ENCODE data around the gene CORO7.

The CORO7 gene

DNA sequence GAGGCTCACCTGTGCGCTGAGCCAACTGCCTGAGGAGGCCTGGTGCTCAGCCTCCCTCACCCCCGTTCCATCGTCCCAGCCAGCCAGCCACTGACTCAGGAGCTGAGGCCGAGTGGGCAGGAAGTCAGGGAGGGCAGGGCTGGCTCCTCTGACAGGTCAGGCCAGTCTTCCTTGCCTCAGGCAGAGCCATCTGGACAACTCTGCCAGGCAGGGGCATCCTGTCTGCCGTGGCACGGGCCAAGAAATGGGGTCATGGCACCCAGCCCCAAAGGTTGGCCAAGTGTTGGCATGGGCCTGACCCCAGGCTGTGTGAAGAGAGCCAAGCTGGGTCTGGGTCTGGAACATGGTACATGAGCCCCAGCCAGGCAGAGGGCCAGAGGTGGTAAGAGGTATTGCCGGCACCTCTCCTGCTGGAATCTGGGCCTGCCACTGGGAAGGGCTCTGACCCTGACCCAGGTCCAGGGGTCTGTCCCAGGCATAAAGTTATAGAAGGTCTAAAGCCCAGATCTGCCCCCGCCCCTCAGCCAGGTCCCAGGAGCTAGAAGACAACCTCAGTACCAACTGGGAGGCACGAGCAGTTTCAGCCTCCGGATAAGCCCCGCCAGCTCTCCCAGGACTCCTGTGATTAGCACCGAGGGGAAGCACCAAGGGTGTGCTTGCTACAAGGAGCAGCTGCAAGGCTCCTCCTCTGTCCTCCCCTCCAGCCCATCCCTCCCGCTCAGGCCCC is 47.2 kb downstream of the CORO7 start:
- no peak for TF ChIP-seq GATA2 (IDR thresholded peaks at IDR 0.05; ENCODE audit: low read depth, low read length)
- no peak for TF ChIP-seq GATA3 (IDR thresholded peaks at IDR 0.05; ENCODE audit: low read depth, low read length)

DNA sequence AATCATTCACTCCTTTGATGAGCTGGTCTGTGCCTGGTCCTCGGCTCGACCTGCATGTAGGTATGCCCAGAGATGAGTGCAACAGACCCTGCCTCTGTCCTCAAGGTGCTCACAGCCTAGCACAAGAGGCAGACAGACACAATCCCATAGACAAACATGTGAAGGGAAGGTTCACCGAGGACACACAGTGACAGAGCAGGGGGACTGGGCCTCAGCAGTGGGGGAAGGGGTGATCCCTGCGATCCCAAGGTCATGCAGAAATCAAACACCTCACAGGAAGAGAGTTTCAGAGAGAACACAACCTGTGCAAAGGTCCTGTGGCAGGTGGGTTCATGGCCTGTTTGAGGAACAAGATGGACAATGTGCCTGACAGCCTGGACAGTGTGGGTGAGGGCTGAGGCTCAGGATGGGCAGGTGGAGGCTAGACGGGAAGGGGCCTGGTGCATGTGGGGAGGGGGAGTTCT is 49.0 kb downstream of the CORO7 start:
- no peak for TF ChIP-seq GATA3 (IDR thresholded peaks at IDR 0.05; ENCODE audit: low read depth, low read length)
- no peak for TF ChIP-seq GATA2 (IDR thresholded peaks at IDR 0.05; ENCODE audit: low read depth, low read length)

DNA sequence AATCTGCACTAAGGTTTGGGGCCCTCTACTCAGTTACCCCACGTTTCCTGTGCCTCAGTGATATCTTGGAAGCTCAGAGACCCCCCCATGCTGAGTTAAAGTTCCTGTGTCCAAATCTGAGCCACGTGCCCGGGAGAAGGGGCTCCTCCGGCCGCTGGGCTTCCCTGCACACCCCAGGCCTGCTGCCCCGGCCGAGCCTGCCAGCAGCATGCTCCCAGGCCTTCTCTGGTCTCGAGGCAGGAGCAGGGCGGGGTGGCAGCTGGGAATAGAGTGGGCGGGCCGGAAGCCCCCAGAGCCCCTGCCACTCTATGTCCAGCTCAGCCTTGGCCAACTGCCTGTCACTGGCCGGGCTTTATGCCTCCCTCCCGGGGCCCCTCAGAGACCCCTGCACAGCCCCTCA is 50.4 kb downstream of the CORO7 start:
- no peak for TF ChIP-seq GATA3 (IDR thresholded peaks at IDR 0.05; ENCODE audit: low read depth, low read length)
- no peak for TF ChIP-seq GATA2 (IDR thresholded peaks at IDR 0.05; ENCODE audit: low read depth, low read length)

DNA sequence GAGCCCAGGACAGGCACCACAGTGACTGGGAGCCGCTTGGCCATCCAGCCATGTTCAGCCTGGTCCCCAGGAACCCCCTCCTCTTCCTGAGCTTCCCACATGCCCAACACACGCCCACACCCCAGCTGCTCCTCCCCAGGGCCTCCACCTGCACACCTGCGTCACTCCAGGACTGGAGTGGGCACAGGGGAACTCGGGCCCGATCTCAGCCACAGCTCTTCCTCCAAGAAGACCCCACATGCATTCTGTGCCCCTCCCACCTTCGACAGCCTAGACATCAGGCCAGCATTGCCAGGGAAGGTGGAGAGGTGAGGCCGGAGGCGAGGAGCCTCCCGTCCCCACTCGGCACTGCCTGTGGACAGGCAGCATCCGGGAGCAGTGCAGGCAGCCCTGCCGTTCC is 50.8 kb downstream of the CORO7 start:
- no peak for TF ChIP-seq GATA3 (IDR thresholded peaks at IDR 0.05; ENCODE audit: low read depth, low read length)
- no peak for TF ChIP-seq GATA2 (IDR thresholded peaks at IDR 0.05; ENCODE audit: low read depth, low read length)

DNA sequence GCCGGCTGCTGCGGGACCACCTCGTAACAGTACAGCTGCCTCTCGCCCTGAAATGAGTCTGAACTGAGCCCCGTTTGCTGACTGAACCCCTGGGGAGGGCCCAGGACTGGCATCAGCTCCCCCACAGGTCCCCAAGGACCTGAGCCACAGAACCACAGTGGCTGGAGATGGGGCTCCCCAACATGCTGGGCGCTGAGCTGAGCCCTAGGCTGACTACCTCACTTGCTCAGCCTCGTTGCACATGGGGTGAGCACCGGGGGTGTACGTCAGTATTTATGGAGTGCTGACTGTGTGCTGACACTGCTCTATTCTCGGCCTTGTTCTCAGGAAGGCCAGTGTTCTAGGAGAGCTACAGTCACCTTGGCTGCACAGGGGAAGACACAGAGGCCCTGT is 51.4 kb downstream of the CORO7 start:
- no peak for TF ChIP-seq GATA3 (IDR thresholded peaks at IDR 0.05; ENCODE audit: low read depth, low read length)

DNA sequence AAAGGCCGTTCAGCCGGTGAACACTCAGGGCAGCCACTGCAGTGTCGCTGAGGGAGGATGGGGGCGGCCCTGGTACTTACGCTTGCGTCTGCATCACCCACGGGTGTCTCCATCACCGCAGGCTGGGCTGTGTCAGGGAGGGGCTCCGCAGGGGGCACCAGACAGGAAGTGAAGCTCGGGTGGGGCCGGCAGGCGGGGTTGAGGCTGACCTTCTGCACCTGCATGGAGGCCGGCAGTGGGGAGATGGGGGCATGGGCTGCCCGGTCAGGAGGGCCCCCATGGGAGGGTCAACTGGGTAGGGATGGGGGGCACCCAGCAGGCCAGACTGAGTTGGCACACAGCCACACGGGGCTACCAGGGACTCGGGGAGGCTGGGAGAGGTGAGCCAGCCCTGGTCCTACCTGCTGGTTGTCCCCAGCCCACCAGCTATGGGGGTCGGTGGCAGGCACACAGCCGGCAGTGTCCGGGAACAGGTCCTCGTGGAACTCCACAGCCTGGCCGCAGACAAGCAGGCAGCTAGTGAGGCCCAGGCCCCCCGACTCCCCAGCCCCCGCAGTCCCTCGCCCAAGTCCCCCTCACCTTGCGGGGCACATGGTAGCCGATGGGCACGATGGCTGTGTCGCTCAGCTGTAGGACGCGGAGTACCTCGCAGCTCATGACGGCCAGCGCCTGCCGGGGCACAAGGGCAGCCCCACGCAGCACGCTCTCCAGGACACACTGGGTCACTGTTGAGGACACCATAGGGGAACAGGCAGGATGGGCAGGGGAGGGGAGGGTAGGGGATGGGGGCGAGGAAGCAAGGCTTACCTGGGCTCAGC is 52.0 kb downstream of the CORO7 start:
- TF ChIP-seq GATA3 (IDR thresholded peaks at IDR 0.05; ENCODE audit: low read depth, low read length) = no peak
- no peak for TF ChIP-seq GATA2 (IDR thresholded peaks at IDR 0.05; ENCODE audit: low read depth, low read length)

DNA sequence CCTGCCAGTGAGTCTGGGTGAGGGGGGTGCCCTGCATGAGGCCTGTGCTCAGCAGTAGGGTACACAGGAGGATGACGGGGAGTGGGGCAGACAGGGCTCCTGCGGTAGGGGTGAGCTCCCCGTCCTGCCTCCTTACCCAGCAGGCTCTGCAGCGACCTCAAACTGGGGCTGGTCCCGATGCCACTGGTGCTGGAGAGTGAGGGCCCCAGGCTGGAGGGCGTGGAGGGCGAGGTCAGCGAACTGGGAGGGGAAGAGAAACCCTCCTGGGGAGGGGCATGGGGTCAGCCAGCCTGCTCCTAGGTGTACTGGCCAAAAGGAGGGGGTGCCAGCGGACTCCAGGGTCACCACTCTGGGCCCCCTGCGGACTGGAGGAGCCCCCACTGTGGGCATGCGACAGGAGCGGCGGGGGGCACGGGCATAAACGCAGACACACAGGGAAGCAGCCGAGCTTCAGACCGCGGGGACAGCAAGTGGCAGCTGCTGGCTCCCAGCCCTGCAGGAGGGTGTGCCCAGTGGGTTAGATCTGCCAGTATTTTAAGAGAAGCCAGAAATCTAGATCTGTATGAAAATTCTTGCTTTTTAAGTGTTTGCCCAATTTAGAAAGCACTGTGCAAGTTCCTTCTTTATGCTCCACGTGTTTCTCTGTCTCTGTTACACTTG is 53.8 kb downstream of the CORO7 start:
- TF ChIP-seq GATA2 (IDR thresholded peaks at IDR 0.05; ENCODE audit: low read depth, low read length) (no peak), GATA3 (IDR thresholded peaks at IDR 0.05; ENCODE audit: low read depth, low read length) (no peak)

DNA sequence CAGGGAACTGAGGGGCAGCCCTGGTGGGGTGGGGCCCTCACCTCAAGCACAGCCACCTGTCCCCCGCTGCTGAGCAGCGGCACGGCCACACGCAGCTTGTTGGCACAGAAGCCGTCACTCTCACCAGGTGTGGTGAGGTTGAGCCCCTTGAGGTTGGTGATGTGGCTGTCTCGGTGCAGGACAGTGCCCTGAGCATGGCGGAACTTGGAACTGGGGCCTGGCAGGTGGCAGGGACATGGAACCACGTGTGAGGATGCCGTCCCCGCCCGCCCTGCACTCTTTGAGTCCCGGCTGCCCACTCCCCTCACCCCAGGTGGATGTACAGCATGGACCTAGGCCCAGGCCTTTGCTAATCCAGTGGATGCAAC is 54.5 kb downstream of the CORO7 start:
- TF ChIP-seq GATA3 (IDR thresholded peaks at IDR 0.05; ENCODE audit: low read depth, low read length) = no peak
- TF ChIP-seq GATA2 (IDR thresholded peaks at IDR 0.05; ENCODE audit: low read depth, low read length) = no peak

DNA sequence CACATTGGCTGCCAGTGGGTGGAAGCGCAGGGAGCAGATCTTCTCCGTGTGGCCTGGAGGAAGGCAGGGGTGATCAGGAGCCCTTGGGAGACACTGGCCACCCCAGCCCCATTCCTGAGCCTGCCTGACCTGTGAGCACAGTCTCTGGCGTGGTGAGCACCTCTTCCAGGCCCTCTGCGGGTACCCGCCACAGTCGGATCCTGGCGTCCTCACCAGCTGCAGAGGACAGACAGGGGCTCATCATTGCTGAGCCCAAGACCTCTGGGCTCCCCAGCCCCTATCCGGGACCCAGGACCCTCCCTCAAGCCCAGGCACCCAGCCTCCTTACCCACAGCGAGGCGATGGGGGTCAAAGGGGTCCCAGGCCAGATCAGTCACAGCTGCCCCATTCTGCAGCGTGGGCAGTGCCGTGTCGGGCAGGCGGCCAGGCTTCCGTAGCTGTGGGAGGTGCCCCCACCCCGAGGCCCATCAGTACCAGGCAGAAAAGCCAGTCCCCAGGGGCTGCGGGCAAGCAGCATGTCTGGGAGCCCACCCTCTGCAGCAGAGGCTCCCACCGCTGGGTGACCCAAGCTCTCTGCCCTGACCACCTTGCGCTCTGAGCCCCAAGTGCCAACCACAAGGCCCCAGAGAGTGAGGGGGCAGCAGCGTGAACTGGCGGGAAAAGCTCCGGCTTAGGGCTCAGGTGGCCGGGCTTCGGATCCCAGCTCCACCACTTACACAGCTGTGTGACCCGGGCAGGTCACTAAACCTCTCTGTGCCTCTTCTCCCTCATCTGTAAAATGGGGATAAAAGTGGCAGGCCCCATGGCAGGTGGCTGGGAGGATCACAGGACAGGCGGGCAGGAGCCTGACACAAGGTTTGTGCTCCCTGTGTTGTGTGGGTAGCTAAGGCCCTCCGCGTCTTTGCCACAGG is 55.1 kb downstream of the CORO7 start:
- TF ChIP-seq GATA3 (IDR thresholded peaks at IDR 0.05; ENCODE audit: low read depth, low read length) = no peak
- no peak for TF ChIP-seq GATA2 (IDR thresholded peaks at IDR 0.05; ENCODE audit: low read depth, low read length)

DNA sequence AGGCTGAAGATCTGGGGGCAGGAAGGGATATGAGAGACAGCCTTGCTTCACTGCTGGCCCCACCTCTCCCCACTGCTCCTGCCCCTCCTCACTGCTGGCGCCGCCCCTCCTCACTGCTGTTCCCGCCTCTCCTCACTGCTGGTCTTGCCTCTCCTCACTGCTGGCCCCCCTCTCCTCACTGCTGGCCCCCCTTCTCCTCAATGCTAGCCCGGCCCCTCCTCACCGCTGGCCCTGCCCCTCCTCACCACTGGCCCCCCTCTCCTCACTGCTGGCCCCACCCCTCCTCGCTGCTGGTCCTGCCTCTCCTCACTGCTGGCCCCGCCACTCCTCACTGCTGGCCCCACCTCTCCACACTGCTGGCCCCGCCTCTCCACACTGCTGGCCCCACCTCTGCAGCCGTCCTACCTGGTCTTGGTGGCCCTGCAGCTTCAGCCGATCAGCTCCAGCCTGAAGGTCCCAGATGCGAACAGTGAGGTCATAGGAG is 55.8 kb downstream of the CORO7 start:
- TF ChIP-seq GATA3 (IDR thresholded peaks at IDR 0.05; ENCODE audit: low read depth, low read length) (no peak), GATA2 (IDR thresholded peaks at IDR 0.05; ENCODE audit: low read depth, low read length) (no peak)

DNA sequence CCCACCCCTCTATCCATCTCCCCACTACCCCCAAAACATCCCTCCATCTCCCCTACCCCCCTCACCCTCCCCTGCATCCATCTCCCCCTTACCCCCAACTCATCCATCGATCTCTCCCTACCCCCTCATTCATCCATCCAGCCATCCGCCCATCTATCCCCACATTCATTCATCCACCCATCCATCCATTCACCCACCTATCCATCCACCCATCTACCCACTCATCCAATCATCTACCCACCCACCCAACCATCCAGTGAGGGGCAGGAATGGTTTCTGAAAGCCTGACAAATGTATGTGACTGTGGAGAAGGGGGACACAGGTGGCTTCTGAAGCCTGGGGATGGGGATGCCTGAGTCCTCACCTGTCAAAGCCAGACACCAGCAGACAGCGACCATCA is 56.5 kb downstream of the CORO7 start:
- TF ChIP-seq GATA2 (IDR thresholded peaks at IDR 0.05; ENCODE audit: low read depth, low read length) (no peak), GATA3 (IDR thresholded peaks at IDR 0.05; ENCODE audit: low read depth, low read length) (no peak)

DNA sequence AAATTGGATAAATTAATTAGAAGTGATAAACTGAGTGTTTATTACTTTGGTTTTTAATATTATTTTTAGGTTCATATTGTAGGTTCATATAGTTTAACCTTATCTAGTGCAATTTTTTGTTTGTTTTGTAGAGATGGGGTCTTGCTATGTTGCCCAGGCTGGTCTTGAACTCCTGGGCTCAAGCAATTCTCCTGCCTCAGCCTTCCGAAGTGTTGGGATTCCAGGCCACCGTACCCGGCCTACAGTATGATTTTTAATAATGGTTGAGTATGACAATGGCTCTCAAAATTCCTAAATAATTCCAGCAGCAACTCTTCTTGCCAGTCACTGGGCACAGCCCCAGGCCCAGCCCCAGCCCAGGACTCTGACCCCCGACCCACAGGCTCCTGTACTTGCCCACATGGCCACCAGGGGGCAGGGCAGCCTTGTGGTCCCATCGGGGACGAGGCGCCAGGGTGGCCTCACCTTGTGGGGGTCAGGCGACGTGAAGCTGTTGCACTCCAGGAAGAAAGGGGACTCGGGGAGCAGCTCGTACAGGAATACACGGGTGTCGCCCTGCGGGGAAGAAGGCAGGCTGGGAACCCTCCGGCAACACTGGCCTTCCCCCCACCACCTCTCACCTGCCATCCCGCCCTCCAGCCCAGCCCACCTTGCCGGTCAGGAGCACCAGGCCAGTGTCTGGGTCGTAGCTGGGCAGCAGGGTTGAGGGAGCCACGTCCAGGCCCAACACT is 57.4 kb downstream of the CORO7 start:
- TF ChIP-seq GATA2 (IDR thresholded peaks at IDR 0.05; ENCODE audit: low read depth, low read length) = no peak
- TF ChIP-seq GATA3 (IDR thresholded peaks at IDR 0.05; ENCODE audit: low read depth, low read length) = no peak

DNA sequence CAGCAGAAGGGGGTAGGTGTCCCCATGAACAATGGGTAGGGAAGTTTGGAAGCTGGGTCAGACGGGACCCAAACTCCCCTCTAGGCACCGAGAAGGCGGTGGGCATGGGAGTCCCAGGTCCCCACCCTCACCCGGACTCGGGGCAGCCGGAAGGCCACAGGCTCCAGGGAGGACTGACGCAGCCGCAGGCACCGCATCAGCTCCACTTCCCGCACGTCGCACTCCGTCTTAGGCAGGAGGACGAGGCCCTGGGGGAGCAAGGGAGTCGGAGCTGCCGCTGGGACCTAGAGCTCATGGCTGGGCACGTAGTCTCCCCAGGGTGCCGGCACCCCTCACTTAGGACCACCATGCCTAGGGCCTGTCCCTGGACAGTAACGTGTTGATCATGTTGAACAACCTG is 58.2 kb downstream of the CORO7 start:
- TF ChIP-seq GATA2 (IDR thresholded peaks at IDR 0.05; ENCODE audit: low read depth, low read length) = no peak
- no peak for TF ChIP-seq GATA3 (IDR thresholded peaks at IDR 0.05; ENCODE audit: low read depth, low read length)

Measured in SH-SY5Y (cell line).